Activated T-helper 2 cell treated with anti-CD3 and anti-CD28 coated beads, Interferon-gamma antibody, Interleukin-2, Interleukin-4, amounts not matched to agents 10 μg/mL and 5 μg/mL and 100 μg/mL, durations not matched to agents 14 hours and 24 hours and 36 hours (primary cell): ENCODE data around the gene MRTFB. TPM values are rescaled to one million over a fixed set of nuclear protein-coding genes. Genes with fewer than 3 reads are reported as not detected.

ENCODE experiments used
- DNase-seq: peaks from one replicate; pipeline ENCODE4 v3.0.0; 2021; ENCODE audit warnings: low spot score
- H3K27ac Mint-ChIP-seq: one replicate; pipeline ENCODE4 v1.8.0; 2021; ENCODE audit warnings: mixed read lengths
- H3K27me3 Mint-ChIP-seq: one replicate; pipeline ENCODE4 v1.8.0; 2021; ENCODE audit warnings: low read depth, mixed read lengths
- H3K36me3 Mint-ChIP-seq: one replicate; pipeline ENCODE4 v1.8.0; 2021; ENCODE audit warnings: low read depth, mixed read lengths
- H3K4me1 Mint-ChIP-seq: one replicate; pipeline ENCODE4 v1.8.0; 2021; ENCODE audit warnings: low read depth, mixed read lengths
- H3K4me3 Mint-ChIP-seq: one replicate; pipeline ENCODE4 v1.8.0; 2021; ENCODE audit warnings: low read depth, mild to moderate bottlenecking, moderate library complexity, mixed read lengths
- H3K9me3 Mint-ChIP-seq: one replicate; pipeline ENCODE4 v1.8.0; 2021; ENCODE audit warnings: mixed read lengths
- intact Hi-C: fragments of 100-400 bp; cut with micrococcal nuclease; formaldehyde crosslinking; loops from one replicate; pipeline ENCODE4 v1.15.1; 2023
- total RNA-seq: library from RNA; stranded (reverse); gene quantifications from 2 replicates; pipeline ENCODE4 v1.2.3, GENCODE V29; 2022

The MRTFB gene
- total RNA-seq, 1 donor from 2014 or later, result 13.7 TPM

DNA sequence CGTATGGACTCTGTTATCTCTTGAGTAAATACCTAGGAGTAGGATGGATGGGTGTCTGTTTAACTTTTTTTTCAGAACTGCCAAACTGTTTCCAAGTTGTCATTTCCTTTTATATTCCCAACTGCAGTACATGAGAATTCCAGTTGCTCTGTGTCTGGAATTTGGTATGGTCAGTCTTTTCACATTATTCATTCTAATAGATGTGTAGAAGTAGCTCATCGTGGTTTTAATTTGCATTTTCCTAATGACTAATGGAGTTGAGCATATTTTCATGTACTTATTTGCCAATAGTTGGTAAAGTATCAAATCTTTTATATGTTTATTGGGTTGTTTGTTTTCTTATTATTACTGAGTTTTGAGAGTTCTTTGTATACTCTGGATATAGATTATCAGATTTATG, 27.0 kb downstream of the MRTFB start:
- H3K27me3 Mint-ChIP-seq, result no peaks in the 10 kb centered on the region
- H3K4me3 Mint-ChIP-seq, result no peak overlapping the region
- no peak overlapping the region for H3K27ac Mint-ChIP-seq
- peaks cover 8% of the 10 kb centered on the region for H3K4me1 Mint-ChIP-seq
- DNase-seq, result no peak
- no peaks in the 10 kb centered on the region for H3K36me3 Mint-ChIP-seq
- no peaks in the 10 kb centered on the region for H3K9me3 Mint-ChIP-seq
- intact Hi-C loops, result no loop called here

DNA sequence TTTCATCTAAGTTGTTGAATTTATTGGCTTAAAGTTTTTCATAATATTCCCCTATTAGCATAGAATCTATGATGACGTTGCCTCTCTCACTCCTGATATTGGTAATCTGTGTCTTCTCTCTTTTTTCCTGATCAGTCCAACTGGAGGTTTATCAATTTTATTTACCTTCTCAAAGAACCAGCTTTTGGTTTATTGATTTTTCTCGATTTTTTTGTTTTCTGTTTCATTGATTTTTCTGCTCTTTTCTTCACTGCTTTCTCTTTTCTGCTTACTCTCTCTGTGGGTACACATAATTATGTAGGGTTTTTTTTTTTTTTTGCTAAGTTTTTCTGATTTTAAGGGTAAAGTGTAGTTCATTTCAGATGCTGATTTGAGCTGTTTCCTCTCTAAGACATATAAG, 29.7 kb downstream of the MRTFB start:
- Mint-ChIP-seq H3K9me3 (no peaks in the 10 kb centered on the region), H3K27me3 (no peaks in the 10 kb centered on the region), H3K4me1 (peaks cover 13% of the 10 kb centered on the region), H3K27ac (no peak overlapping the region), H3K4me3 (no peak overlapping the region), H3K36me3 (no peaks in the 10 kb centered on the region)
- no peak for DNase-seq
- intact Hi-C loops, result no loop called here

DNA sequence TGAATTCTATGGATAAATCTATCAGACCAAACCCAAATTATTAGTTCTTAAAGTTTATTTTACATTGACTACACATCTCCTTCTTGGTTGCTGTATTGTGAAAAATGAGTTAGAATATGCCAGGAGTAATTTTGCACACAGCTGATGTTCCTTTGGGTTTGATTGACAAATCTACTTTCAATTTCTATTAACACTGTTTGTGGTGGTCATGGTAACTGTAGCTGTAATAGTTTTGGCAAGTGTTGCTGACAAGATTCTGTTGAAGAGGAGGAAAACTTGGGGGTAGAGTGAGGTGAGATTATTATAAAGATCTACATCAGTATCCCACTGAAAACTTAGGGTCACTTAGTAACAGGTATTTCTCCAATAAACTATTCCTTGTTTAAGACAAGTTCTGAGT, 30.3 kb downstream of the MRTFB start:
- intact Hi-C loops, result no loop called here
- Mint-ChIP-seq H3K27ac (no peak overlapping the region), H3K27me3 (no peaks in the 10 kb centered on the region), H3K36me3 (no peaks in the 10 kb centered on the region), H3K9me3 (no peaks in the 10 kb centered on the region), H3K4me1 (peaks cover 13% of the 10 kb centered on the region), H3K4me3 (no peak overlapping the region)
- no peak for DNase-seq

DNA sequence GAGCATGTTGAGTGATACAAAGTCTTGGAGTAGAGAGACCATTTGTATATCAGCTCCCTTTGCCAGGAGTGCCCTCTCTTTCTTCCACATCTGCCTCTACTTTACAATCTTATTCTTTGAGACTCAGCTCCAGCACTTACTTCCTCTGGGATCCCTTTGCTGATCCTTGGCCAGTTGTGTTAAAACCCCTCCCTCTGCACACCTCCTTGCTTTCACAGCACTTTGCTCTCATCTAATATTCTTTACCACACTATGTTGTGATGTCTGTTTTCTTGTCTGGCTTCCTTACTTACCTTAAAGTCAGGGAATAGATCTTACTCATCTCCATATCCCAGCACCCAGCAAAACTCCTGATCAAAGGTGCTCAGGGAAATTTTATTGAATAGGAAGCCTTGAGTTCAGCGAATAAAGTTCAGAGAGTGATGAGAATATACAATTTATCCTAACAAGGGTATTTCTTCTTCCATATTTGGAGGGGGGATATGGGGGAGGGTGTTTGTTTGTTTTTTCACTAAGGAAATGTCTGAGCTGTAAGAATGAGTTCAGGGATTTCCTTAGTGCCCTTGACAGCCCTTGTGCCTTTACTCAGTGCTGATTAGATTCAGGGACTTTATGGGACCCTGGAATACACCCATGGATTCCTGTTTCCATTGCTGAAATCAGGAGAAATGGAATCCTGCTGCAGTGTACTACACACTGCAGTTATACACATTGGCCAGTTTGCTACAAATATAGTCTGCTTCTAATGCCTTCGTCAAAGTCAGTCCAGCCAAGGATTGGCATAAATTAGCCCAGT, 32.0 kb downstream of the MRTFB start:
- Mint-ChIP-seq H3K36me3 (no peaks in the 10 kb centered on the region), H3K4me3 (no peak overlapping the region), H3K9me3 (no peaks in the 10 kb centered on the region), H3K27ac (no peak overlapping the region), H3K4me1 (peaks cover 13% of the 10 kb centered on the region), H3K27me3 (no peaks in the 10 kb centered on the region)
- no peak for DNase-seq
- intact Hi-C loops, result no loop called here

DNA sequence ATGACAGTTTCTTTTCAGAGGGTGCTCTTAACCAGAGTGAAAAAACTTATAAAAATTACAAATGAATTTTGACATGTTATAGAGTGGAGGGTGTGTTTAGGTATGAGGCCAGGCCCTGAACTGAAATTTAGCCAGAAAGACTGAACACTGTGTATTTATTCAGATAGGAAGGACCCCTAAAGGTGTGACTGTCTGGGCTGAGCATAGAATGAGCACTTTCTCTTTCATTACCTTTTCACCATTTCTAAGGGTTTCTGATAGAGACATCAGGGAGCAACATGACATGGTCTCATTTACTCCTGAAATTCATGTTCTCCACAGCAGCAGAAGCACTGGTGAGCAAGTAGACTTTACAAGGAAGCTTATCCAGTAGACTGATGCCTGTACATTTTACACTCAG, 32.9 kb downstream of the MRTFB start:
- no peak for DNase-seq
- Mint-ChIP-seq H3K4me3 (no peak overlapping the region), H3K27me3 (no peaks in the 10 kb centered on the region), H3K36me3 (no peaks in the 10 kb centered on the region), H3K4me1 (peaks cover 13% of the 10 kb centered on the region), H3K9me3 (no peaks in the 10 kb centered on the region), H3K27ac (no peak overlapping the region)
- intact Hi-C loops, result no loop called here

DNA sequence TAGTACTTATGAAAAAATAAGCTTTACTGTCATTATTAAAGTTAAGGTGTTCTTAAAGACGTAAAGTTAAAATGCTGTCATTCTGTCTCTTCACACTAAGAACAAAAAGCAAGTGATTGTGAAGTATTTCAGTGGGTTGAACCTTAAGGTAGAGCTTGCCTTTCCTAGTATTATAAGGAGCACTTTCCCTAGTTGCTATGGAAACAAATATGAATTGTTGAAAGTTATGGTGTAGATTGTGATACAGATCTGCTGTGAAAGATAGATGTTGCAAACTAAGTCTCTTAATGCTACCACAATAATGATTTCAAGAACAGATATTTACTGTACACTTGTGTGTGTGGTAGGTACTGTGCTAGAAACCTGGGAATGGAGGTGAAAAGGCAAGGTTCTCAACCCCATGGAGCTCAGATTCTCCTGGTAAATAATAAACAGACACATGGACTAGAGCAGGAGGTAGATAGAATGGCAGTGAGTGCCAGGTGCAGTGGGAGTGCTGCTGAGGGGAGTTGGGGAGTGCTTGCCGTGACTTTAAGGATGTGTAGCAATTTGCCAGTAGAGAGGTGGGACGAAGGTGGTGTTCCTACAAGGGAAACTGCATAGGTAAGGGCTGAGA, 34.7 kb downstream of the MRTFB start:
- Mint-ChIP-seq H3K27me3 (no peaks in the 10 kb centered on the region), H3K27ac (no peak overlapping the region), H3K36me3 (no peaks in the 10 kb centered on the region), H3K4me3 (no peak overlapping the region), H3K4me1 (peaks cover 16% of the 10 kb centered on the region), H3K9me3 (no peaks in the 10 kb centered on the region)
- intact Hi-C loops, result no loop called here
- no peak for DNase-seq

DNA sequence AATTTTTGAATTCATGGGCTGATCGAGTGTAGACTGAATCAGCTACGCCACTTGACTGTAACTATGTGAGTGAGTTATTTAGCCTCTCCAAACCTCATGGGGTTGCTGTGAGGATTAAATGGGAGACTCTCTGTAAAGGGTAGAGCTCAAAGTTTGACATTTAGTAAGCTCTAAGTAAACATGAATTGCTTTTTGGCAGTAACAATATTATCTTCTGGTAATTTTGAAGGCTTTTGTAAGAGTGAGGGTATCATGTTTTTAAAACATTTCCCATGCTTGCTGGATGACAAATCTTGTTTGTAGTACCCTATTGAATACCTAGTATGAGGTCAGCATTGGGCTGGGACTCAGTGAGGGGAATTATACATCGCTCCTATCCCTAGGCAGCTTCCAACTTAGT, 35.3 kb downstream of the MRTFB start:
- intact Hi-C loops, result no loop called here
- no peak for DNase-seq
- no peak overlapping the region for H3K27ac Mint-ChIP-seq
- H3K4me1 Mint-ChIP-seq, result peaks cover 10% of the 10 kb centered on the region
- H3K36me3 Mint-ChIP-seq, result no peaks in the 10 kb centered on the region
- no peaks in the 10 kb centered on the region for H3K27me3 Mint-ChIP-seq
- H3K4me3 Mint-ChIP-seq, result no peak overlapping the region
- no peaks in the 10 kb centered on the region for H3K9me3 Mint-ChIP-seq

DNA sequence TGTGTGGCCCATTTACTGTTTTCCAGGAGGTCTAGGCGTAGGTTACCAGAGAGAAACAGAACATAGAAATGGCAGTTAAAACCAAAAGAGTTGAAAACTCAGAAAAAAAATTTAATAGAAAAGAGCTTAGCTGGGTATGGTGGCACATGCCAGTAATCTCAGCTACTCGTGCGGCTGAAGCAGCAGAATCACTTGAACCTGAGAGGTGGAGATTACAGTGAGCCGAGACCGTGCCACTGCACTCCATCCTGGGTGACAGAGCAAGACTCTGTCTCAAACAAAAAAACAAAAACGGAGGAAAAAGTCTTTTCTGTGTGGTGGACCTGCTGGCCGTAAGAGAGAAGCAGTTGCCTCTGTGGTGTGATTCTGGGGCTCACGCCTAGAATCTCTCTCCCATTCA, 35.8 kb downstream of the MRTFB start:
- H3K36me3 Mint-ChIP-seq, result no peaks in the 10 kb centered on the region
- intact Hi-C loops, result no loop called here
- no peak overlapping the region for H3K27ac Mint-ChIP-seq
- no peak for DNase-seq
- H3K9me3 Mint-ChIP-seq, result no peaks in the 10 kb centered on the region
- no peaks in the 10 kb centered on the region for H3K27me3 Mint-ChIP-seq
- H3K4me3 Mint-ChIP-seq, result no peak overlapping the region
- H3K4me1 Mint-ChIP-seq, result peaks cover 8% of the 10 kb centered on the region

DNA sequence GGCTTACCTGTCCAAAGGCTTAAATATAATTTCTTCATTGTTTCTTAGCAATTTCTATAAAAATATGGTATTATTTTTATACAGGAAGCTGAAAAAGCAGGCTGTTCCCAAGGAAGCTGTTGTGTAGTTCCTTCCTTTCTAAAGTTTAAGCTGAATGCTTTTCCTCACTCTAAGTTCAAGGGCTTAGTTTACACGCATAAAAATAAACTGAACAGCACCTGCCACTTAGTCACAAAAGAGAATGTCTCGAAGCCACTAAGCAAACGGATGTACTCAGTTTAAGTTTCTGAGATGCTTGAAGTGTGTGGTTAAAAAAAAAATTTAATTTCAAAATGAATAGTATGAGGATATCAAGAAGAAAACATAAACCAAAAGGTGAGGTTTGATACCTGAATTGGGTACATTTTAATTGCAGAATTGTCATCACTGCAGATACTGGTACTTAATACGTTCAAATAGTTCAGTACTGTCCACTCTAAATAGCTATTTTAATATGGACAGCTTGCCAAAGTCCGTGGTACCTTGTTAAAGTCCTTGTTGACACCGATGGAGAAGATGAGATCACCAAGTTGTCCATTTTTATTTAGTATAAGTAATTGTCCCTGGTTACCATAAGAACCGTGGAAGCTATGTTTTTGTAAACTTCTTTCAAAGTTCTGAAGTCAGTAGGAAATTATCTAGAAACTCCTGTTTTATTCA, 38.1 kb downstream of the MRTFB start:
- Mint-ChIP-seq H3K4me3 (no peak overlapping the region), H3K4me1 (peaks cover 2% of the 10 kb centered on the region), H3K27ac (no peak overlapping the region), H3K9me3 (no peaks in the 10 kb centered on the region), H3K36me3 (no peaks in the 10 kb centered on the region), H3K27me3 (no peaks in the 10 kb centered on the region)
- intact Hi-C loops, result no loop called here
- DNase-seq, result no peak

DNA sequence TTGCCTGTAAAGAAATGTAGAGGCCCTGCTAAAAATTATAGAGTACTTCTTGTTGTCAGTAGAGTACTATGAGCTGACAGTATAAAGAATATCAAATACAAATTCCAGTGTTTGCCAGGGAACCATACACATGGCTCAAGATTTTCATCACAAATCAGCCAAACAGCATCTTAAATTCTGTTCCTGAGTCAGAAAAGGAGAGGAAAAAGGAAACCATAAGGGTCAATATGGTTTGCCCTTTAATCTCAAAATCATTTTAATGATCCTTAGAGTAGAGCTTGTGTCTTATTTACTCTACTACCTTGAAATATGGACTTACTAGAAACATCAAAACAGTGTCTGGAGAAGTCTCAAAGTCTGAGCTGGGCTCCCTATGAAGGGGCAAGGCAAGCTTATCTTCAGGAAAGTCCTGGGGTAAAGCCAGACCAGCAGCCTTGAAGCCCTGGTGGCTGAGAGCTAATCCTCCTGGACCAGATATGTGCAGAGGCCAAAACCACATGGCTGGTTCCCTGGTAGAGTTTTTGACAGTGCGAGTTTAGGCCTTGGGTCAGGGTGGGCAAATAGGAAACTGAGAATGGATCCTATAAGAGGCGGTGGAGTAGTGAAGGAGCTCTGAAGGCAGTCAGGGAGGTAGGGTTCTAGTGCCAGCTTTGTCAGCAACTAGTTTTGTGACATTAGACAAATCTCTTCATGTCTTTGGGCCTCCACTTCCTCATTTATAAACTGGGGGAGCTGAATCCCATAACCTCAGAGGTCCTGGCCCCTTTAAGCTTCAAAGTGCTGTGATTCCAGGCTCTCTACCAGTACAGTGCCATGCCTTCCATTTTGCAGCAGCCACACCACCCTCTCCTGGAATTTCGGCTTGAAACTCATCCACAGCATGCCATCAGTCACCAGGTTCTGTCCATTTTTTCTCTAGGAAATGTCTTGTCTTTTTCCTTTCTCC, 38.9 kb downstream of the MRTFB start:
- intact Hi-C loops, result loop anchor here (2.0 kb wide), 1 partner anchor 55 kb away; no protein-coding TSS in a partner anchor
- Mint-ChIP-seq H3K36me3 (no peaks in the 10 kb centered on the region), H3K27ac (no peak overlapping the region), H3K27me3 (no peaks in the 10 kb centered on the region), H3K9me3 (no peaks in the 10 kb centered on the region), H3K4me3 (no peak overlapping the region), H3K4me1 (peaks cover 2% of the 10 kb centered on the region)
- no peak for DNase-seq

DNA sequence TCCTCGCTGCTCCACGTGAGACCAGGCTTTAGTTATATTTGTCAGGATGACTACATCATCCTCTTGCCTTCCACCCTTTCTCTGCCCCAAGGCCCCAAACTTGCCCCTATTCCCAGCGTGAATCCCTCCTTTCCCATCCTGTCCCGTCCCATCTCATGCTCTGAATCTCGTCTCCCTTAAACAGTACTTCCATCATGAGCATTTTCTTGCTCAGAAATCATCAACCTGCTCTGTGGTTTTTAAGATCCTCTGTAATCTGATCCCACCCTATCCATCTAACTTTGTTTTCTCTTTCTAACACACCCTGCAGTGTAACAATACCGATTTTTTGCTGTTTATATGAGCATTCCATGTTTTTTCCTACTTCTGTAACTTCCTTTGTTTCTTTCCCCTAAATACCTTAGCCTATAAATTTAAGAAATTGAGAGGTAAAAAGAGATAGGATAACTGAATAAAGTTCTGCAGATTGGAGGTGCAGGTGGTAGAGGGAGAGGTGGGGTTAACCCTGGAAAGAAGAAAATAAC, 39.7 kb downstream of the MRTFB start:
- Mint-ChIP-seq H3K27ac (no peak overlapping the region), H3K36me3 (no peaks in the 10 kb centered on the region), H3K4me3 (no peak overlapping the region), H3K4me1 (peaks cover 2% of the 10 kb centered on the region), H3K27me3 (no peaks in the 10 kb centered on the region), H3K9me3 (no peaks in the 10 kb centered on the region)
- intact Hi-C loops, result loop anchor here (2.0 kb wide), 1 partner anchor 56 kb away; no protein-coding TSS in a partner anchor
- DNase-seq, result no peak
